GM18951 (cell line): ENCODE measurements around the gene TCF7L2.

ENCODE experiments used
- POLR2A ChIP-seq: IDR thresholded peaks from 4 replicates; pipeline ENCODE4 v1.6.1; 2011; ENCODE audit warnings: mild to moderate bottlenecking; ENCODE audit not compliant: insufficient read length, insufficient read depth; ENCODE audit errors: extremely low read depth
- in situ Hi-C: fragments of 300-500 bp; cut with MboI; formaldehyde crosslinking; loops from one replicate; pipeline ENCODE4 v1.12.0; 2022; ENCODE audit warnings: low sequenced_read_pairs, mixed read lengths, inconsistent platforms; ENCODE audit not compliant: unreplicated experiment

Gene TCF7L2

GRCh38 chr10:113140143-113141011, 190.3 kb downstream of the TCF7L2 start:
- in situ Hi-C loops, result no loop called here
- TF ChIP-seq POLR2A, result no peak

GRCh38 chr10:113142601-113143362, 192.7 kb downstream of the TCF7L2 start:
- in situ Hi-C loops, result no loop called here
- TF ChIP-seq POLR2A, result no peak

GRCh38 chr10:113144576-113144975, 194.5 kb downstream of the TCF7L2 start:
- in situ Hi-C loops, result no loop called here
- TF ChIP-seq POLR2A, result no peak

GRCh38 chr10:113148071-113148825, 198.2 kb downstream of the TCF7L2 start:
- in situ Hi-C loops, result no loop called here
- TF ChIP-seq POLR2A, result no peak

DNA sequence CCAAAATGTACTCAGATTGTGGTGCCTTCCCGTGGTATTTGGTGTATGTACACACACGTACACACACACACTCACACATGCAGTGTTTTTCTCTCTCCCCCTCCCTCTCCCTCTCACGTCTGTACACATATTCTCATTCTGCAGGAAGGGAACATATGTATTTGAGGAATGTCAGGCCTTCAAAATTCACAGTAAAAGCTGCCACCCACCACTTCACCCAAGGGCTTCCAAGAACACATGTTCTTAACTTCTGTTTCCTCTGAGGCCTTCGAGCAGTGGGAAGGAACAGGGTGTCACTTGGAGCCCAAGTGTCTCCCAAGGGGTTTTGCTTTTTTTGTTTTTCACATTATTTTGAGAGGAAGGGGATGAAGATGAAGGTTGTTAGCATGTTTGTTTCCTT, 198.9 kb downstream of the TCF7L2 start:
- in situ Hi-C loops, result no loop called here
- TF ChIP-seq POLR2A, result no peak

- in situ Hi-C loops, result no loop called here
- no peak for TF ChIP-seq POLR2A
Observed at GRCh38 chr10:113149626-113150025, 199.6 kb downstream of the TCF7L2 start.

DNA sequence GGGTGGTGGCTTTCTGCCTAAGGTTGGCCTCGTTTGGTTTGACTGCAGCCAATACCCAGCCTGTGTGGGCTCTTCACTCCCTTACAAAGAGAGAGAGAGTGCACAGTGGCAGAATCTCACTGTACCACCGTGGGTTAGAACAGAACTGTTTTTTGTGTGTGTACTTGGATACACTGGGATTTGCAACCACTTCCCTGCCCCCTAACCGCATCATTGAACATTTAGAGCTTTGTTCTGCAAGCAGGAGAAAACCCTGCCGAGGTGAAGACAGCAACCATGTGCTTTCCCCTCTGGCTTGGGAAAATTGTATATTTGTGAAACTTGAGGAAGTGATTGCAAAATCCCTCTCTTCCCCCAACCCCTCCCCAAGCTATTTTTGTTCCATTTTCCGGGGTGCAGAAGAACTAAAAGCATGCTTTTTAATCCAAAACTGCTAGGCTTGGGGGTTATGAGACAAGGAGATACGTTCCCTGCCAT, 201.2 kb downstream of the TCF7L2 start:
- in situ Hi-C loops, result no loop called here
- TF ChIP-seq POLR2A, result no peak

- in situ Hi-C loops, result no loop called here
Observed at GRCh38 chr10:113153493-113154102, 203.6 kb downstream of the TCF7L2 start.

DNA sequence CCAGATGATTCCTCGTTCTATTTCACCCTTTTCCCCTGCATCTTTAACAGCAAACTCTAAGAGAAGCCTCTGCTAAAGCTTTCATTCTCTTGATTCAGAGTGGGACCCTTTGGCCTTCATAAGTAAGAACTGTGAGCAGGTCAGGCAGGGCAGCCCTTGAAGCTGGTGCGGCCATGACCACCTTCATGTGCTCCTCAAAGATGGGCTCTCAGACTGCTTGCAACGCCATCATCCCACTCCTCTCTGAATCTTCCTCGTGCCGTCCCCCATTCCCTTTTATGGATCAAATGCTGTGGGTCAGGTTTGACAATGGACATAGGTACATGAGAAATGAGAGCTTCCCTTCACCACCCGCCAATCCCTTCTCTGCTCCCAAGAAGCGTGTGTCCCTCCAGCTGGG, 207.4 kb downstream of the TCF7L2 start:
- no peak for TF ChIP-seq POLR2A

More at GRCh38 chr10:113153493-113154102, 203.6 kb downstream of the TCF7L2 start:
- no peak for TF ChIP-seq POLR2A

DNA sequence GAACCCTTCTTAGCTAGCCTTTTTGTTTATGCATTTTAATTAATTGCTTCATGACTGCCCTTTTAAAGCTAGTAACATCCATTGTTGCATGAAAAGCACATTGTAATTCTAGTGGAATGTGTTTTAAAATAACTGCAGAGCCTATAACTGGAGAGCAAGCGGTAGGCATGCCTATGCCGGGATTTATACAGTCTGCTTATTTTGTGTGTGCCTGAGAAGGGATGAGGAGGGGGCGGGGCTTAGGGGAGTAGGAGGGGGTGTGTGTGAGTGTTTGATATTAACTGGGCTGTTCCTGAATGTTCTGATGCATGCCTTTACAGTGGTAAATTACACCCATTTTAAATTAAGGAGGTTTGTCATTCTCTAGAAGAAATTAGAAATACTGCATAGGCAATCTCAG, 208.1 kb downstream of the TCF7L2 start:
- TF ChIP-seq POLR2A, result no peak
- in situ Hi-C loops, result no loop called here

More for the DNA sequence above, 207.4 kb downstream of the TCF7L2 start:
- in situ Hi-C loops, result no loop called here

DNA sequence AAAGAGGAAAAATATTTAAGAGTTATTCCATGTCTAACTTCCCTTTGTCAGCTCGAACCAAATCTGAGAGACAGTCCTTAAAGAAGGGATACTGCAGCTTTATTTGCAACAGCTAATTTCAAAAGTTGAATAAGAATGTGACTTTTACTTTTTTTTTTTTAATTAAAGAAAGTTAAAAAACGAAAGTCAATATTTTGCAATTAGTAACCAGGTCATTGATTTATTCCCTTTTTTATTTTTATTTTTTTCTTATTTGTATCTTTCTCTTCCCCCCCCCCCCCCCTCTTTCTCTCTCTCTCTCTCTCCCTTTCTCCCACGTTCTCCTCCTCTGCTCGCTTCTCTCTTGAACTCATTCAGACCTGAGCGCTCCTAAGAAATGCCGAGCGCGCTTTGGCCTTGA, 209.5 kb downstream of the TCF7L2 start:
- in situ Hi-C loops, result no loop called here
- TF ChIP-seq POLR2A, result no peak

DNA sequence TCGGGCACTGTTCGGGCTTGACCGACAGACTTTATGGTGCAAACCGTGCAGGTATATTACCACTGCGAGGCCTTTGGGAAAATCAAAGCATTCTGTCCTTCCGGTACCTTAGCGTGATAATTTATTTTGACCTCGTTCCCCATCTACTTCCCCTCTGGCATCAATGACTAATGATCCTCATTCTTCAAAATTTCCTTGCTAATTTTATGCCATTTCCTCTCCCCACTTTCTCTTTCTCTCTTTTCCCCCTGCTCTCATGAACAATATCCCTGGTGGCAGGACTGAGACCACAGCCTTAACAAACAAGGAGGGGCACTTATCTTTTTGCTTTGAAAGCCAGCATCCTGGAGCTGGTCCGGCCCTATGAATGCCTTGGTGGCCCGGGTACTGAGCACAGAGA, 210.6 kb downstream of the TCF7L2 start:
- in situ Hi-C loops, result no loop called here
- TF ChIP-seq POLR2A, result no peak

DNA sequence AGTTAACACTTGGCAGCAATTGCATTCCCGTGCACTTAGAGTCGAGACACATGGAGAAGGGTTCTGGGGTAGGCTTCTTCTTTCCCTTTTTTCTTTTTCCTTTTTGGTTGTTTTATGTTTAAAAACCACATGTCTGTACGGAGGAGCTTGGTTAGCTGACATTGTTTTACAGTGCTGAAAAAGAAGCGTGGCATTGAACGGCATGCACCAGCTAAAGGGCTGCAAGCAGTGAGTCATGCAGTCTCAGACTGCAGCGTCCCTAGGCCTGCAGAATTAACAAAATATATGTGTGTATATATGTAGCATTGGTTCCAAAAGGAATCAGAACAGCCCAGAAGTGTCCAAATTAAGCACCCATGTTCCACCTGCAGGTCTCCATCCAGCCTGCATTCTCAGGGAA, 211.0 kb downstream of the TCF7L2 start:
- in situ Hi-C loops, result no loop called here
- TF ChIP-seq POLR2A, result no peak

DNA sequence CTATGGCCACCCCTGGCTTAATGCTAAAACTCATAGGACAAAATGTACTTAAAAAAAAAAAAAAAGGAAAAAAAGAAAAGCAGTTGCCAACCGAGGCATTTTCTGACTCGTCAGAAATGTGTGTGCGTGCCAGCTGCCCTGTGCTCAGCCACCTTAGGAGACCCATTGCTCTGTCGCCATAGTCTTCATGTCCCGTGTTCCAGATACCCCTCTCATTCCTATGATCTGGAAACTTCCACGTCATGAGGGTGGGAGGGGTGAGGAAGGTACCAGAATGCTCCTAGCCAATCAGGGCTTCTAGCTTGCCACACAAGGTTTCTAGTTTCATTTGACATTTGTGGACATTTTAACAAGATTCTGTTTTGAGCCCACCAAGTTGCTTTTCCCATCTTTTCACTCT, 212.9 kb downstream of the TCF7L2 start:
- no peak for TF ChIP-seq POLR2A

More for the DNA sequence above, 212.9 kb downstream of the TCF7L2 start:
- in situ Hi-C loops, result no loop called here
